Tibial nerve (tissue), 4 donors: ENCODE results near the gene ADAT3.

Source experiments
- CTCF ChIP-seq, 5 experiments: fragments of 200-600 bp in 3 of 5; fragments of 450-650 bp in 2 of 5; sonication (generic) in 3 of 5; IDR thresholded peaks; one replicate each; pipeline ENCODE4 v1.5.1; 2016 to 2019; ENCODE audit warnings: antibody characterized with exemption in 5 of 5, mild to moderate bottlenecking in 3 of 5, moderate library complexity in 2 of 5
- EP300 ChIP-seq, 2 donors: sonication (generic); formaldehyde crosslinking; IDR thresholded peaks; one replicate each; pipeline ENCODE4 v1.6.1; 2017; ENCODE audit warnings: antibody characterized with exemption in 2 of 2, mild to moderate bottlenecking in 1 of 2
- POLR2A ChIP-seq, 2 donors: fragments of 450-650 bp; IDR thresholded peaks; one replicate each; pipeline ENCODE4 v1.6.1; 2017; ENCODE audit warnings: antibody characterized with exemption in 2 of 2, mild to moderate bottlenecking in 2 of 2, moderate library complexity in 2 of 2

- TF ChIP-seq POLR2A (IDR thresholded peaks at IDR 0.05) (no peak), CTCF (IDR thresholded peaks at IDR 0.05) (no peak), EP300 (IDR thresholded peaks at IDR 0.05) (no peak)
Observed at GRCh38 chr19:1953441-1954094, 48.4 kb downstream of the ADAT3 start.
